T-helper 9 cell (primary cell): Measurements from ENCODE around the gene CNOT10.
"Not testable (repeated sequence)": the region's sequence is repeated elsewhere in the genome, so short reads cannot be mapped to it uniquely, and the experiment has no call there.

ENCODE experiments used
- DNase-seq: peaks from one replicate; pipeline ENCODE4 v3.0.0-alpha.2; 2020

Gene CNOT10

DNA sequence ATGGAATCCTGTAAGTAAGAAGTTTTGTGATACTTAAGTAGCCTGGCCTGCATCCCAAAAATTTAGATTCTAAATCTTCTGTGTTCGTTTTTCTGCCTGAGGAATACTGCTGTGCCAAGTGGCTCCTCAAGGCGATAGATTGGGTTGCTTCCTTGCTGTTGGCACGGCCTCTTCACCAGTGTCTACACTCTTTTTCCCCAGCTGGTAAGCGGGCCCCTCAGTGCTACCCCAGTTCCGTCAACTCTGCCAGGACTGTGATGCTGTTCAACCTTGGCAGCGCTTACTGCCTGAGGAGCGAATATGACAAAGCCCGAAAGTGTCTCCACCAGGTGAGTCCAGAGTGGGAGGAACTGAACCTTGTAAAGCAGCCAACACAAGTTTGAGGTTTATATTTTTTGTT, 79.5 kb downstream of the CNOT10 start:
- DNase-seq, result no peak

- DNase-seq, result no peak
Measured at GRCh38 chr3:32778389-32778788, 93.4 kb downstream of the CNOT10 start.

DNA sequence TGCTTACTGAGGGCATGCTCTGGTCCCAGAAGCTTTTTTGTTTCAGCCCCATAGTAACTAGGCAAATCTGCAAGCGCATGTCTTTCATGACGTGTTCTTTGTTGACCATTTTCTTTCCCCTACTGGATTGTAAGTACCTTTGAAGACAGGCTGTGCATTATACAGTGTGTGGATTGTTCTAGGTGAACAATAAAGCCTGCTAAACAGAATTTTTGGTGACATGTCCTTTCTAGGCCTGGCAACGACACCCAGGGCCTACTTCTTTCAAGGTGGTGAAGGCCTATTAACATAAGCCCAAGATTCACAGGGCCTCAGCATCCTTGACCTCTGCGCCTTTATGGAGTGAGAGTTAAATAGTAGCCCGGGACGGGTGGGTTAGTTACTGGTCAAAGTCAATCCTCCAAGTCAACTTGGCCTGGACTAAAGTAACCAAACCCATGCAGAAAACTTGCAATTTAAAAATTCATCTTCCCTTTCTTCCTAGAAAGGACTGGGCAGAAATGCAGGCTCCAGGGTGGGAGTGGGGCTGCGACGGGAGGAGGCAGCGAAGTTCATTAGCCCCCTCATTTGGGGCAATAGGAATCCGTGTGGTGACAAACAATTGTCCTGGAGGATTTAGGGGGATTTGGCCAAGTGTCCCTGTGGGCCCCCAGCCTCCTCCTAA, 95.2 kb downstream of the CNOT10 start:
- DNase-seq, result no peak

DNA sequence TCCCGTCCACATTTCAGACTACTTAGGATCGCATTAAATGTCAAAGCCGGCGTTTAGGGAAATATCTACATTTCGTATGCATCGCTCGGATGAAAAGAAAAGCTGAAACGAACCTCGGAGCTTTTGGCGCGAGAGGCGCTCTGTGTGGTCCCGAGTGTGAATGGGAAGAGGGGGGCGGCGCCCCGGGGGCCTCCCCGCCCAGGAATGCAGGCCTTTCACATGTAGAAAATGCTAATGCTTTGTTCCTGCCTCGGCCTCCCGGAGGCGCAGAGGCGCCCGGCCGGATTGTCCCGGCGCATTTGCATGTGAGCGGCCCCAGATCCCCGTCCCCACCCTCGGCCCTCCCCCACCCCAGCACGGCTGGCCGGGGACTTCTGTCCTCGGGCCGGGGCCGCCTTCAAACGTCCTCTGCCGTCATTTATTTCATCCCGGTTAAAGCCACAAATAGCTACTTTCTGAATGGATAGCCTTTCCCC, 95.8 kb downstream of the CNOT10 start:
- DNase-seq, result no peak

DNA sequence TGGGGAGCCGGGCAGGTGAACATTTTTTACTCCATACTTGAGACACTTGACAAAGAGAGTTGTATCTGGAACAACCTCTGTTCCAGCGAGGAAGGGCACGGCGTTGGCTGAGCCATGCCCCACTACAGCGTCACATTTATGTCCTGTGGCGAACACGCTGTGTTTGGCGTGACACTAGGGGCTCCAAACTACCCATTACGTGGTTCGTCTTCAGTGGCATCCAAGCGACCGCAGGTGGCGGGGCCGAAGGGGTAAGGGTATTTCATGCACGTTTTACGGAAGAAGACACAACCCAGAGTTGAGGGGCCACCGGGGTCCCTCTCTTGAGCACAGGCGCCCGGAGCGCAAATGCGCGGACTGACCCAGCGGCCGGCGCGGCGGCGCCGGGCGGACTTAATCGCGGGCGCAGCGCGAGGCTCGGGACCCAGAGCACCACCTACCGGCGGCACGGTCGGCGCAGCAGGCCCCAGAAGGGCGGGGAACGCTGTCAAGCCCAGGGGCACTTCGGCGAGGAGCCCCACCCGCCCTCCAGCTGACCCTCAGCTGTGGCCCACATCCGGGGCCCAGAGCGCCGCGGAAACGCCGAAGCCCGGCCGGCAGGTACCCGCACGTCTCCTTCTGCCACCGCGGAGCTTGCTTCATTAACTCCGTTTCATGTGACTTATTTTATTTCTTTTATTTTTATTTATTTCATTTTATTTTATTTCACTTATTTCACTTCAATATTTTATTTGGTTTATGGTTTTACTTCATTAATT, 96.4 kb downstream of the CNOT10 start:
- peak; percentile 39 for DNase-seq

GRCh38 chr3:32781969-32782270, 96.9 kb downstream of the CNOT10 start:
- DNase-seq, result not testable (repeated sequence)

GRCh38 chr3:32782407-32782806, 97.4 kb downstream of the CNOT10 start:
- no peak for DNase-seq

DNA sequence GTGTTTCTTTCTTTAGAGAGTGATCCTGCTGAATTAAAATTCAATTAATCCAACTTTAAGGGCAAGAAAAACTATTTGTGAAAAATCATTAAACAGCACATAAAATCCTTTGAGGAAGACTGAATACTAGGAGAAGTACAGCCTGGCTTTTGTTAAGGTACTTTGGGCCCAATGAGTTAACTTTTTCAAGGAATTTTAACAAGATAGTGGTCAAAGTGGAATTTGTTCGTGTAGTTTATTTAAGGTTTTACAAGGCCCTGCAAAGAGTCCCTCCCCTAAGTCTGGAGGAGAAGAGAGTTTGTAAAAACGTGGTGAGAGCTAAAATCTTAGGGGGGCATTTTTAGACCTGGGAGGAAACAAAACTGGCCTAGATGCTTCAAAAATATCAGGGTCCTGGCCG, 106.8 kb downstream of the CNOT10 start:
- DNase-seq, result no peak

DNA sequence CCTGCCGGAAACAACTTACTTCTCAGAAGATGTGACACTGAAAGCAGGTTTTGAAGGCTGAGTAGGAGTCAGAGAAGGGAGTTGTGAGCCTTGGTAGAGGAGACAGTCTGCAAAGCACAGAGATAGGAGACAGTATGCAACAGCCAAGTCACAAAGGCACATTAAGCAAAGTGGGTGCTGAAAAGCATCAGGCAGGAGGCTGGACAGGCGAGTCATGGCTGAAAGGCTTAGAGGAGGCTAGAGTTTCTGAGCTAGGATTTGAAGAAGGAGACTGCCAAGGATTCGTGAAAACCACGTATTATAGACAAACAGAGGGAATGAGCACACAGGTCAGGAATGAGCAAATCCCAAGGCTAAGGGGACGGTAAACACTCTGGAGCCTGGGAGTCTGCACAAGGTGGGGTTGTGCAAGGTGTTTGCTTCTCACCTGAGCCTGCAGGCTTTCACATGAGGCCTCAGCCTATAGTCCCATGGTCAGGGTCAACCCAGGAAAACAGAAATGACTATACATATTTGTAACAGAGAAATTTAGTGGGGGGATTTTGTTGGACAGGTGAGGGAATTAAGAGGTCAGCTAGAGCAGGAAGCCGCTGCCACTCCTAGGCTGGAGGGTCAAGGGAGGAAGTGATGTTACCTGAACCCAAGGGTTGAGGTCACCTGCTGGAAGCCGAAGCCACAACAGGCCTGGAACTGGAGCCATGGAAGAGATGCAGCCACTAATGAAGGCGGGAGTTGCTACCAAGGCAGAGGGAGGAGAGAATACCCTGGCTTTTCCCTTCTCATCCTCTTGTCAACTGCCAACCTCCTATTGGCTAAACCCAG, 109.7 kb downstream of the CNOT10 start:
- DNase-seq, result no peak

- DNase-seq, result not testable (repeated sequence)
Measured at GRCh38 chr3:32796384-32796950, 111.5 kb downstream of the CNOT10 start.

GRCh38 chr3:32797776-32798175, 112.8 kb downstream of the CNOT10 start:
- no peak for DNase-seq

DNA sequence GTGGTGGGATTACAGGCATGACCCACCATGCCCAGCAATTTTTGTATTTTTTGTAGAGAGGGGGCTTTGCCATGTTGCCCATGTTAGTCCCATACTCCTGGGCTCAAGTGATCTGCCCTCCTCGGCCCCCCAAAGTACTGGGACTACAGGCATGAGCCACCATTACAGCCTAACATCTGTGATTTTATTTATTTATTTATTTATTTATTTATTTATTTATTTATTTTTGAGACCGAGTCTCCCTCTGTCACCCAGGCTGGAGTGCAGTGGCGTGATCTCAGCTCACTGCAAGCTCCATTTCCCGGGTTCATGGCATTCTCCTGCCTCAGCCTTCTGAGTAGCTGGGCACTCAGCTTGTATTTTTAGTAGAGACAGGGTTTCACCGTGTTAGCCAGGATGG, 116.5 kb downstream of the CNOT10 start:
- not testable (repeated sequence) for DNase-seq

GRCh38 chr3:32813180-32813579, 128.2 kb downstream of the CNOT10 start:
- DNase-seq, result no peak

DNA sequence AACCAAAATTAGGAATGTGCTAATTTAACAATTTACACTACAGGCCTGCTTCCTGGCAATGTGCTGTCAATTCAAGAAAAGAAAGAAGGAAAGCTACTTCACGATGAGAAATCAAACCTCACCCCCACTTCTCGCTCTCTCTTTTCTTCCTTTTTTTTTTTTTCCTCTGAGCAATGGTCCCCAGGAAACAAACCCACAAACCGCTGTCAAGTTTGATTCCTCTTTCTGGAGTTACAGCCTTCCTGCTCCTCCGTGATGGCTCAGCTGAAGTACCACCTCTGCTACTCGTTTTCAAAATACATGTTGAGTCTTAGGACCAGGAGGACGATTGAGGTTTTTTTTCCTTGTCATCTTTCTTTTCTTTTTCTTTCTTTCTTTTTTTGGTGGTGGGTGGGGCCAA, 129.4 kb downstream of the CNOT10 start:
- no peak for DNase-seq

DNA sequence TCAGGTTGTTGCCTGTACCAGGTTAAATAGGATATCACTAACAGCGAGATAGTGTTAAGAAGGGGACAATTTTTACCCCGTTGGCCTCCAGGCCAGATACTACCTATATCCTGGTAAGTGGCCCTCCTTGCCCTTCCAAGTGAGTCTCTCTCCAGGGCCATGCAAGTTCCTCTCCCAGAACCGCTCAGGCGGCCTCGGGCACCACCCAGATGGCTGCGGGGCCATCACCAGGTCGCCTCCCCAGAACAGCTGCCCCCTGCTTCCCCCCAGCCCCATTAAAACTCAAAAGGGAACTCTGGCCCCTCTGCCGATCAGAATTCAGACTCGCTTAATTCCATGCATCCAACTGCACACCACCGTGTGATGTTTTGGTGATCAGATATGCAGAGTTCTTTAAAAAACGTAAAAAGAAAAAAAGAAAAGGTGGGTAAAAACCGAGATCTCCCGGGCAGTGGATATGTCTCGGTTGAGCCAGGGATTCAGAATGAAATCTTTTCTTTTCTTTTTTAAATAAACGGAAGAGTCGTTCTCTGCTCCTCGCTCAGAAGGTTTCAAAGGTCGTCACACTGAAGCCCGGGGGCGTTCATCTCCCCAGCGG, 131.0 kb downstream of the CNOT10 start:
- no peak for DNase-seq

DNA sequence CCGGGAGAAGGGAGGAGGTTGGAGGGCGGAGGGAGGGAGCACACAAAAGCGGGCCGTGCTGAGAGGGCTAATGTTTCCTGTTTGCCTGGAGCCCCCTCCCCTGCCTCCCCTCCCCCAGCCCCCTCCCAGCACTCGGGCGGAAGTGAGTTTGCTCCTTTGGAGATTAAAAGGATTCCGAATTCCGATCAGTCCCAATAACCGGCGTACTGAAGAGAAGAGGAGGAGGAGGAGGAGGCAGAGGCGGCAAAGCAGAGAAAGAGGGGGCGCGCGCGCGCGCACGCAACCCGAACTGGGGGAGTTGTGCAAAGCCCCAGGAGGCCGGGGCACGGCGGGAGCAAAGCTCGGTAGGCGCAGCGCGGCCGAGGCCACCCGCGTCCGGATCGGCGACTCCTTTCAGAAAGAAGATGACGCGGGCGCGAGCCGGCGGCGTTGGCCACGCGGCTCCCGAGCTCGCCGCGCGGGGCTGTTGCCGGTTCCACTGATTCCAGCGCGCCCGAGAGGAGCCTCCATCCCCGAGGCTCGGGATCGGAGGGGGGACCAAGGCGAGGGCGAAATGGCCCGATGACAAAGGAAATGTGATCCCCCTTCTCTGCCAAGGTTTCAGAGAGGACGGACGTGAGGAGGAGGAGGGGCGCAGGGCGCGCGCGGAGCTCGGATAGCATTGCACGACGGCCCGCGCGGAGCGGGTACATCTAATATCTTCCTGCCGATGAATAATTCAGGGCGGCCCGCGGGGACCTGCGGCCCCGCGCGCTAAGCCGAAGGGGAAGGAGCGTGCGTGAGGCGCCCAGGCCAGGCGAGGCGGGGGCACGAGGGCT, 131.7 kb downstream of the CNOT10 start:
- no peak for DNase-seq

- DNase-seq, result no peak
Measured at GRCh38 chr3:32817257-32817557, 132.2 kb downstream of the CNOT10 start.

GRCh38 chr3:32817558-32818228, 132.7 kb downstream of the CNOT10 start, which contains the start of gene TRIM71:
TRIM71 (plus strand) TSS chr3:32817997; CDS start chr3:32818081, 84 bp downstream.
- no peak for DNase-seq

DNA sequence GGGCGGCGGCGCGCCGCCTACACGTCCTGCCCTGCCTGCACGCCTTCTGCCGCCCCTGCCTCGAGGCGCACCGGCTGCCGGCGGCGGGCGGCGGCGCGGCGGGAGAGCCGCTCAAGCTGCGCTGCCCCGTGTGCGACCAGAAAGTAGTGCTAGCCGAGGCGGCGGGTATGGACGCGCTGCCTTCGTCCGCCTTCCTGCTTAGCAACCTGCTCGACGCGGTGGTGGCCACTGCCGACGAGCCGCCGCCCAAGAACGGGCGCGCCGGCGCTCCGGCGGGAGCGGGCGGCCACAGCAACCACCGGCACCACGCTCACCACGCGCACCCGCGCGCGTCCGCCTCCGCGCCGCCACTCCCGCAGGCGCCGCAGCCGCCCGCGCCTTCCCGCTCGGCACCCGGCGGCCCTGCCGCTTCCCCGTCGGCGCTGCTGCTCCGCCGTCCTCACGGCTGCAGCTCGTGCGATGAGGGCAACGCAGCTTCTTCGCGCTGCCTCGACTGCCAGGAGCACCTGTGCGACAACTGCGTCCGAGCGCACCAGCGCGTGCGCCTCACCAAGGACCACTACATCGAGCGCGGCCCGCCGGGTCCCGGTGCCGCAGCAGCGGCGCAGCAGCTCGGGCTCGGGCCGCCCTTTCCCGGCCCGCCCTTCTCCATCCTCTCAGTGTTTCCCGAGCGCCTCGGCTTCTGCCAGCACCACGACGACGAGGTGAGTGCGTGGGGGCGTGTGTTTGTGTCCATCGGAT, 133.4 kb downstream of the CNOT10 start:
- DNase-seq, result no peak

- no peak for DNase-seq
Measured at GRCh38 chr3:32818970-32819511, 134.1 kb downstream of the CNOT10 start.
